Inflammatory macrophage treated with lipopolysaccharide for 4 hours (primary cell): Measurements from ENCODE around the gene RTN1.

Experiments used
- DNase-seq: peaks from one replicate; pipeline ENCODE4 v3.0.0-alpha.2; 2020

The RTN1 gene

DNA sequence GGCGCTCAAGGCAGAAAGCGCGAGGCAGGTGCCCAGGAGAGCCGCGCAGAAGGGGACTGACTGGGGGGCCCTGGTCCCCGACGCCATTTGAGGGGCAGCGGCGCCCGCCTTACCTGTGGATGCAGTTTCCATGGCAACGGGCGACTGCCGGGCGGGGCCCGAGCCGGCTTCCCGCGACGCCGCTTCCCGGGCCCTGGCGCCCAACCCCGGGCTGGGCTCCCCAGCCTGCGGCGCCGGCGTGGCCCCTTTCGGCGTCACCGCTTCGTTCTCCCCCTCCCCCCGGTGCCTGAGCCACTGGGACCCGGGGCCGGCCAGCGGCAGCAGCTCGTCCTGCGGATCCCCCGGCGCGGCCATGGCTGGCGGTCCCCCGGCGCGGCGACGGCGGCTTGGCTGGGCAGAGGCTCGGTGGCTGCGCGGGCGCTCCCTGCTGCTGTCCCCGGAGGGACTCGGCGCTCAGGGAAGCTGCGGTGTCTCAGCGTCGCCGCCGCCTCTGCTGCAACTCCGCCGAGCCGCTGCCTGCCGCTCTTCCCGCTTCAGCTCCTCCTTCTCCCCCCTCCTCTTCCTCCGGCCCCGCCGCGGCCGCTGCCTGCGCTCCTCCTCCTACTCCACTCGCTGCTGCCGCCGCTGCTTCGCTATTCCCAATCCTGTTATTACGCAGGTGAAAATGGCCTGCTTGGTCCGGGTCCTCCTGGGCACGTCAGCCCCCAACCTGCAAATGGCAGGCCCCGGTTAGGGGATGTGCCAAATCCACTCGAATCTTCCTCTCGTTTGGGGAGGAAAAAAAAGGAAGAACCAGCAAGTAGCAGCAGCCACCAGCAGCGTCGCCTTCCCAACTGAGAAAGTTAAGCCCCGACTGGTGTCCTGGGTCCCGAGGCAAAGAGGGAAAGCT is at the start of gene RTN1:
Gene RTN1 (minus strand): TSS at position 500 of the 889 bp plus-strand sequence. CDS start 146 bp downstream, at position 354.
- peak; percentile 75 for DNase-seq

GRCh38 chr14:59920378-59920683 is 49.8 kb upstream of the RTN1 start:
- peak; percentile 53 for DNase-seq

GRCh38 chr14:59919570-59920377 is 49.2 kb upstream of the RTN1 start, which contains the start of gene LRRC9:
Gene LRRC9 (plus strand): TSS chr14:59920144.
- DNase-seq, result no peak

GRCh38 chr14:59918824-59919569 is 48.4 kb upstream of the RTN1 start:
- peak; percentile 39 for DNase-seq

- no peak for DNase-seq
Measured at GRCh38 chr14:59913187-59913586, 42.6 kb upstream of the RTN1 start.

GRCh38 chr14:59912443-59912842 is 41.9 kb upstream of the RTN1 start:
- DNase-seq, result no peak

- DNase-seq, result peak; percentile 14
Measured at GRCh38 chr14:59905188-59905587, 34.6 kb upstream of the RTN1 start.

DNA sequence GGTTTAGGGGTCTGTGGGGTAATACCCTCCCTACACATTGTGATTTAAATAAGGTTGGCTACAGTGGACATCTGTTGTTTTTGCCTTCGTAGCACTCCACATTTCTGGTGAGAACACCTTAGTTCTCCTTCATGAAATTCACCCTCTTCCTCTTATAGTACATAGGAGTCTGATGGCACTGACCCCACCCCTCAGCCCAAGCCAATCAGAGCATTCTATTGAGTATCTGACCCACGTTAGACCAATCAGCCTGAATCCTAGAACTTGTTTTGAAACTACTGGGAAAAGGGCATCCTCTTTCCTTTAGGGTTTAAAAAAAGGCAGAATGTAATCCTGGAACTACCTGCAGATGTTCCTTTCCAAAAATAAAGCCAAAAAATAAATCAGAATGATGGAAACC is 33.6 kb upstream of the RTN1 start:
- DNase-seq, result no peak

DNA sequence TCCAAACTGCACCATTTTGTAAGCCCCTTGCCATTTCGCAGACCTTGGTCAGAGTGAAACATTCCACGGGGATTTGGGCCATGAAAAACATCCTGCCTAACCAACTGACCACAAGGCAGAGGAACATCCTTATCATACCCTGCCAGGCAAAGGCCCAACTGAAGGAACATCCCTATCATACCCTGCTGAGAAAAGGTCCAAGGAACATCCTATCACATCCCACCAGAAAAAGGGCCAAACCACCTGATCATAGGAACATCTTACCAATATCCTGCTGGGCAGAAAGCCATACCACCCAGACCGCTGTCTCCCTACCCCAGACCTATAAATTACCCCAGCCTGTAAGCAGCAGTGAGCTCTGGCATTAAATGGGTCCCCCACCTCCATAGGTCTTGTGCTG is 30.0 kb upstream of the RTN1 start:
- no peak for DNase-seq

DNA sequence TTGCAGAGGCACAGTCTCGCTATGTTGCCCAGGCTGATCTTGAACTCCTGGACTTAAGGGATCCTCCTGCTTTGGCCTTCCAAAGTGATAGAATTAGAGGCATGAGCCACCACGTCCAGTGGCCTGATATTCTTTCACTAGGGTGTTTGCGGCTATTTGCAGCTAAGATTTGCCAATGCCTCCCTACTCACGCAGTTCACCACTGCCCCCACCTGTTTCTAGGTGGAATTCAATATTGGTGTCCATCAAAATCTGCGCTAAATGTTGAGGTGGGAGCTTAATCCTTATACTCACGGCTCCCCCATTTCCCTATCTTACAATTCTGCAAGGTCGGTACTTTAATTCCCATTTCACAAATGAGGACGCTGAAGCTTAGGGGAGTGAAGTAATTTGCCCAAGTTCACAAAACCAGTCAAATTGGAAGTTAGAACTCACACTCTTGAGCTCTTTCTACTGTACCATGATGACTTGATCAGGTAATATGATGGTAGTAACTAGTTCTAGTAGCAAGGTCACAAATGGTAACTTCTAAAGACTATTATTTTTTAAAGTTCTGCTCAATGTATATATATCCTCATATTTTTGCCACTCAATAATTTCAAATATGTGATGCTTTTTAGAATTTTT is 27.3 kb upstream of the RTN1 start:
- DNase-seq, result peak; percentile 55

GRCh38 chr14:59895721-59896120 is 25.1 kb upstream of the RTN1 start:
- DNase-seq, result no peak

- DNase-seq, result no peak
Measured at GRCh38 chr14:59890676-59891075, 20.1 kb upstream of the RTN1 start.

GRCh38 chr14:59882957-59883356 is 12.4 kb upstream of the RTN1 start:
- DNase-seq, result peak; percentile 22

GRCh38 chr14:59871166-59871495 is 555 bp upstream of the RTN1 start:
- DNase-seq, result no peak

DNA sequence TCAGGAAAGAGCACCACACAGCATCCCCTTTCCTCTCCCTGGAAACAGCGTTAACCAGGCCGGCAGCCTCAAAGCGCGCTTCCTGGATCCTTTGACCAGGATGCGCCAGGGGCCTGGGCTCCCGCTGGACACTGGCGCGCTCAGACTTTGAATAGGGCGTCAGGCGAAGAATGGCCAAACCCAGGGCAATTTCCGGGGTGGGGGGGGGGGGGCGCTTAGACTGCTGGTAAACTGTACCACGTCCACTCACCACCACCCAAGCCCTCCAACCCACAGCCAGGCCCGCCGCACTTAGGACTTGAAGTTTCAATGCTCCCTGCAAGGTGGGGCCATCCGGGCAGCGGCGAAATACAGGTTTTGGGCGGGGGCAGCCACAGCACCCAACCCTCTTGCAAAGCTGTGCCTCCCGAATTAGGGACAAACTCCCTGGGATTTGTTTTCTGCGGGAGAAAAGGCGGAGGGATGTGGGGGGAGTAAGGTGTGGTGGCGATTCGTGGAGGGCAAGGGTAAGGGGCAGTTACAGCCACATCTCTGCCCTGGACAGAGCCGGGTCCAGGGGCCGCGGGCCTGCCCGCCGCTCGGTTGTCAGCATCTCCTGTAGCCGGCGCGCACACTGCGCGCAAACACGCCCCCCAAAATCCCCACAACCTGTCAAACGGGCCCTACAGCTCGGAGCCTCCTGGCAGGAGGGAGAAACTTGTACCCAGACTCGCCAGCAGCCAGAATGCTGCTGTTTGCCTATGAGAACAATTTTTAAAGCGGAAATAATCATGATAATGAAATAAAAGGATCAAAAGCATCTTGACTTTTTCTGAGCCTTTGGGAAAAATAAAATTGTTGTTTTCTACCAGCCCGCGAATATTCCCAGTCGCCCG is 958 bp downstream of the RTN1 start:
- DNase-seq, result no peak

GRCh38 chr14:59868021-59868420 is 2.6 kb downstream of the RTN1 start:
- no peak for DNase-seq

GRCh38 chr14:59863806-59864525 is 6.6 kb downstream of the RTN1 start:
- DNase-seq, result peak; percentile 80

GRCh38 chr14:59857328-59857727 is 13.2 kb downstream of the RTN1 start:
- no peak for DNase-seq

DNA sequence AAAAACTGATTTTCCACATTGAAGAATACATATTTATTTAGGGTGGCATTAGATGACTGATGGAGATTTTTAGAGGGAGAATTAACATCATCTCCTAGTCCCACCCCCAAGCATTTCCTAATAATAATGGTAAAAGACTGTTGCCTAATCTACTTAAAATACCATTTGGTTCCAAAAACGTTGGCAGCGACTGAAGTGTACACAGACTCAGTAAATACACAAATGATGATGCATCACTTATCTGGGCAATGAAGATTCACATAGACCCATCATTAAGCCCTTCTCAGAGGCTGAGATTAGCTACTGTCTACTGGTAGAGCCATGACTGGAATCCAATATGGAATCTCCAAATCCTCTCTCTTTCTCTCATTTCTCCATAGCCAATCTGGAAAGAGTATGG is 18.2 kb downstream of the RTN1 start:
- no peak for DNase-seq

- DNase-seq, result no peak
Measured at GRCh38 chr14:59850458-59850857, 20.1 kb downstream of the RTN1 start.
